ENCODE measurements around the gene SUN2.
"Not testable (repeated sequence)": the region's sequence is repeated elsewhere in the genome, so short reads cannot be mapped to it uniquely, and the experiment has no call there.

The SUN2 gene

GRCh38 chr22:38755911-38756532, at the start of gene SUN2:
Gene SUN2, minus strand, starts transcription at chr22:38755998. Its CDS starts 3,370 bp downstream, at chr22:38752628.
- H3K36me3 ChIP-seq = peaks cover 14% of the 10 kb centered on the region
- no peak for TF ChIP-seq CTCF (IDR thresholded peaks at IDR 0.05)
- H3K4me1 ChIP-seq (ENCODE audit: control insufficient read depth in 1 of 2, insufficient read depth in 1 of 2, low read depth in 1 of 2, low read length in 1 of 2) = peaks cover 59 to 60% of the 10 kb centered on the region in 2 experiments
- no peaks in the 10 kb centered on the region for H3K27me3 ChIP-seq
- no peaks in the 10 kb centered on the region for H3K9me3 ChIP-seq
- peak within 1 kb of the TSS; percentile 99 for H3K27ac ChIP-seq
- H3K4me3 ChIP-seq (ENCODE audit: low read depth in 1 of 2, low read length in 1 of 2) = peak within 1 kb of the TSS; percentile 84 to 89

- not testable (repeated sequence) for H3K27ac ChIP-seq; H3K36me3 ChIP-seq; H3K4me3 ChIP-seq (ENCODE audit: low read depth in 1 of 2, low read length in 1 of 2); H3K9me3 ChIP-seq; H3K4me1 ChIP-seq (ENCODE audit: control insufficient read depth in 1 of 2, insufficient read depth in 1 of 2, low read depth in 1 of 2, low read length in 1 of 2)
- peaks cover 50% of the 10 kb centered on the region for H3K27me3 ChIP-seq
Observed at GRCh38 chr22:38805041-38805593, 49.3 kb upstream of the SUN2 start.

- TF ChIP-seq CTCF (IDR thresholded peaks at IDR 0.05) = no peak
- Histone ChIP-seq H3K36me3 (no peaks in the 10 kb centered on the region), H3K9me3 (no peaks in the 10 kb centered on the region), H3K27me3 (peaks cover 74% of the 10 kb centered on the region), H3K27ac (no peak overlapping the region), H3K4me1 (ENCODE audit: control insufficient read depth in 1 of 2, insufficient read depth in 1 of 2, low read depth in 1 of 2, low read length in 1 of 2) (no peaks in the 10 kb centered on the region), H3K4me3 (ENCODE audit: low read depth in 1 of 2, low read length in 1 of 2) (no peak overlapping the region)
Observed at GRCh38 chr22:38802671-38803121, 46.9 kb upstream of the SUN2 start.

- no peak overlapping the region for H3K27ac ChIP-seq
- no peaks in the 10 kb centered on the region for H3K9me3 ChIP-seq
- peaks cover 91% of the 10 kb centered on the region for H3K27me3 ChIP-seq
- no peaks in the 10 kb centered on the region for H3K36me3 ChIP-seq
- TF ChIP-seq CTCF (IDR thresholded peaks at IDR 0.05) = no peak
- H3K4me1 ChIP-seq (ENCODE audit: control insufficient read depth in 1 of 2, insufficient read depth in 1 of 2, low read depth in 1 of 2, low read length in 1 of 2) = peaks cover 2% of the 10 kb centered on the region in 2 experiments
- H3K4me3 ChIP-seq (ENCODE audit: low read depth in 1 of 2, low read length in 1 of 2) = no peak overlapping the region
Observed at GRCh38 chr22:38799265-38800002, 43.6 kb upstream of the SUN2 start.

GRCh38 chr22:38798496-38798895, 42.7 kb upstream of the SUN2 start:
- Histone ChIP-seq H3K4me1 (ENCODE audit: control insufficient read depth in 1 of 2, insufficient read depth in 1 of 2, low read depth in 1 of 2, low read length in 1 of 2) (peaks cover 7 to 8% of the 10 kb centered on the region in 2 experiments), H3K27ac (no peak overlapping the region), H3K9me3 (no peaks in the 10 kb centered on the region), H3K4me3 (ENCODE audit: low read depth in 1 of 2, low read length in 1 of 2) (no peak overlapping the region), H3K27me3 (peaks cover 82% of the 10 kb centered on the region), H3K36me3 (no peaks in the 10 kb centered on the region)
- no peak for TF ChIP-seq CTCF (IDR thresholded peaks at IDR 0.05)
